B cell (primary cell): ENCODE data around the gene ARHGDIA. TPM values are rescaled to one million over a fixed set of nuclear protein-coding genes. Genes with fewer than 3 reads are reported as not detected.

Source experiments
- ATAC-seq: fragments of 200-7000 bp; cut with Tn5 transposase; one replicate; pipeline ENCODE4 v1.10.0; 2021; ENCODE audit warnings: low read depth, mild to moderate bottlenecking, moderate number of reproducible peaks, moderate library complexity
- CTCF ChIA-PET: fragments of 350-600 bp; sonication (Branson Sonifier 250); formaldehyde crosslinking; loops from one replicate; lab custom pipeline; 2021; ENCODE audit warnings: antibody characterized with exemption, inconsistent platforms; lab: Charles Lee
- POLR2A ChIA-PET: fragments of 350-600 bp; sonication (Branson Sonifier 250); formaldehyde crosslinking; loops from one replicate; lab custom pipeline; 2021; ENCODE audit warnings: antibody characterized with exemption; lab: Charles Lee
- DNase-seq: peaks from one replicate; pipeline ENCODE4 v3.0.0; 2013
- H2AFZ ChIP-seq: 2 replicates; pipeline ENCODE4 v1.6.1; 2012; ENCODE audit warnings: mild to moderate bottlenecking, low read depth, low read length; ENCODE audit not compliant: insufficient read depth, poor library complexity, severe bottlenecking
- H3K27ac ChIP-seq, 2 donors: 1 replicate in 1 of 2; 2 replicates in 1 of 2; pipeline ENCODE4 v1.5.1; 2012 to 2013; ENCODE audit warnings: low read length in 2 of 2, mild to moderate bottlenecking in 2 of 2, moderate library complexity in 1 of 2
- H3K27me3 ChIP-seq, 4 experiments: fragments of 200-600 bp in 1 of 4; sonication (generic) in 1 of 4; replicated peaks in 1 of 4; 1 replicate in 2 of 4; 2 replicates in 2 of 4; pipeline versions ENCODE4 v1.6.1 to v1.7.0; 2013 to 2016; ENCODE audit warnings: low read length in 3 of 4, mild to moderate bottlenecking in 2 of 4, mixed read lengths in 1 of 4, moderate library complexity in 1 of 4; ENCODE audit not compliant: insufficient read depth in 4 of 4, control insufficient read depth in 3 of 4; ENCODE audit errors: control extremely low read depth in 1 of 4
- H3K36me3 ChIP-seq, 2 experiments: replicated peaks in 1 of 2; 1 replicate in 1 of 2; 2 replicates in 1 of 2; pipeline versions ENCODE4 v1.6.1 to v1.7.1; 2013; ENCODE audit warnings: low read length in 1 of 2; ENCODE audit not compliant: insufficient read depth in 2 of 2, control insufficient read depth in 1 of 2; ENCODE audit errors: control extremely low read depth in 1 of 2, extremely low read depth in 1 of 2
- H3K4me1 ChIP-seq, 2 donors: fragments of 200-600 bp in 1 of 2; sonication (generic) in 1 of 2; 1 replicate in 1 of 2; 2 replicates in 1 of 2; pipeline versions ENCODE4 v1.5.1 to v1.6.1; 2013 to 2017; ENCODE audit warnings: low read length in 2 of 2; ENCODE audit not compliant: control insufficient read depth in 2 of 2, insufficient read depth in 2 of 2
- H3K4me2 ChIP-seq: replicated peaks from 2 replicates; pipeline ENCODE3; 2012; ENCODE audit warnings: mild to moderate bottlenecking, low read depth, low read length; ENCODE audit not compliant: poor library complexity, severe bottlenecking
- H3K4me3 ChIP-seq, 5 experiments: fragments of 200-600 bp in 1 of 5; sonication (generic) in 1 of 5; 1 replicate in 3 of 5; 2 replicates in 2 of 5; pipeline versions ENCODE4 v1.5.1 to v1.7.0; 2011 to 2016; ENCODE audit warnings: low read length in 4 of 5, mild to moderate bottlenecking in 4 of 5, low read depth in 2 of 5, control low read depth in 1 of 5, moderate library complexity in 1 of 5; ENCODE audit not compliant: insufficient read depth in 1 of 5; ENCODE audit errors: control extremely low read depth in 1 of 5, extremely low read depth in 1 of 5
- H3K79me2 ChIP-seq: fragments of 200-600 bp; sonication (generic); one replicate; pipeline ENCODE4 v1.6.0; 2016; ENCODE audit warnings: low read length; ENCODE audit not compliant: control insufficient read depth, insufficient read depth
- H3K9ac ChIP-seq: fragments of 200-600 bp; sonication (generic); 2 replicates; pipeline ENCODE4 v1.6.1; 2017; ENCODE audit warnings: mild to moderate bottlenecking, low read length, moderate library complexity
- H3K9me3 ChIP-seq, 3 donors: one replicate each; pipeline versions ENCODE4 v1.6.1 to v1.7.1; 2013; ENCODE audit warnings: low read length in 2 of 3; ENCODE audit not compliant: control insufficient read depth in 2 of 3, insufficient read depth in 1 of 3; ENCODE audit errors: control extremely low read depth in 1 of 3
- H4K20me1 ChIP-seq: 2 replicates; pipeline ENCODE4 v1.6.0; 2012; ENCODE audit warnings: mild to moderate bottlenecking, low read length; ENCODE audit not compliant: insufficient read depth, control insufficient read depth, poor library complexity, severe bottlenecking
- H3K27ac Mint-ChIP-seq: one replicate; pipeline ENCODE4 v1.8.0; 2021; ENCODE audit warnings: mixed read lengths
- H3K27me3 Mint-ChIP-seq: one replicate; pipeline ENCODE4 v1.8.0; 2021; ENCODE audit warnings: mixed read lengths
- H3K4me1 Mint-ChIP-seq: one replicate; pipeline ENCODE4 v1.8.0; 2021; ENCODE audit warnings: mixed read lengths
- H3K4me3 Mint-ChIP-seq: one replicate; pipeline ENCODE4 v1.8.0; 2021; ENCODE audit warnings: mixed read lengths
- H3K9me3 Mint-ChIP-seq: one replicate; pipeline ENCODE4 v1.8.0; 2022; ENCODE audit warnings: mixed read lengths; ENCODE audit not compliant: insufficient read depth
- EZH2 ChIP-seq: IDR thresholded peaks from 2 replicates; pipeline ENCODE4 v1.6.1; 2012; ENCODE audit warnings: borderline replicate concordance, low read depth, mild to moderate bottlenecking, moderate library complexity, low read length; ENCODE audit not compliant: insufficient read depth, poor library complexity, severe bottlenecking
- WGBS: methylation state at CpG from one replicate; pipeline ENCODE4 v1.1.5; 2013; ENCODE audit warnings: missing lambda C conversion rate; ENCODE audit not compliant: insufficient coverage; 5-methylcytosine and 5-hydroxymethylcytosine counted together
- intact Hi-C: fragments of 100-400 bp; cut with micrococcal nuclease; formaldehyde crosslinking; loops from one replicate; pipeline ENCODE4 v1.10.0; 2022
- polyA plus RNA-seq: library from polyadenylated mRNA; depleted of rRNA; stranded (reverse); fragments of >200 nt; gene quantifications from 2 replicates; pipeline ENCODE4 v1.2.3, GENCODE V29; 2012
- total RNA-seq, 2 donors: library from RNA; stranded (reverse); fragments of 120-200 nt in 1 of 2; gene quantifications; 1 replicate in 1 of 2; 2 replicates in 1 of 2; pipeline versions ENCODE4 v1.2.3 to v1.2.4, GENCODE V29; 2013 to 2022
- TF ChIP-seq, protein P1 (sequence below): fragments of 200-600 bp; IDR thresholded peaks from one replicate; pipeline ENCODE4 v1.8.0; 2022; ENCODE audit warnings: antibody characterized with exemption, mild to moderate bottlenecking

ARHGDIA gene
- total and polyA plus RNA-seq, 2 donors (not counting 1 experiment from before 2014, with no cell fraction given), result 262 to 510 TPM

DNA sequence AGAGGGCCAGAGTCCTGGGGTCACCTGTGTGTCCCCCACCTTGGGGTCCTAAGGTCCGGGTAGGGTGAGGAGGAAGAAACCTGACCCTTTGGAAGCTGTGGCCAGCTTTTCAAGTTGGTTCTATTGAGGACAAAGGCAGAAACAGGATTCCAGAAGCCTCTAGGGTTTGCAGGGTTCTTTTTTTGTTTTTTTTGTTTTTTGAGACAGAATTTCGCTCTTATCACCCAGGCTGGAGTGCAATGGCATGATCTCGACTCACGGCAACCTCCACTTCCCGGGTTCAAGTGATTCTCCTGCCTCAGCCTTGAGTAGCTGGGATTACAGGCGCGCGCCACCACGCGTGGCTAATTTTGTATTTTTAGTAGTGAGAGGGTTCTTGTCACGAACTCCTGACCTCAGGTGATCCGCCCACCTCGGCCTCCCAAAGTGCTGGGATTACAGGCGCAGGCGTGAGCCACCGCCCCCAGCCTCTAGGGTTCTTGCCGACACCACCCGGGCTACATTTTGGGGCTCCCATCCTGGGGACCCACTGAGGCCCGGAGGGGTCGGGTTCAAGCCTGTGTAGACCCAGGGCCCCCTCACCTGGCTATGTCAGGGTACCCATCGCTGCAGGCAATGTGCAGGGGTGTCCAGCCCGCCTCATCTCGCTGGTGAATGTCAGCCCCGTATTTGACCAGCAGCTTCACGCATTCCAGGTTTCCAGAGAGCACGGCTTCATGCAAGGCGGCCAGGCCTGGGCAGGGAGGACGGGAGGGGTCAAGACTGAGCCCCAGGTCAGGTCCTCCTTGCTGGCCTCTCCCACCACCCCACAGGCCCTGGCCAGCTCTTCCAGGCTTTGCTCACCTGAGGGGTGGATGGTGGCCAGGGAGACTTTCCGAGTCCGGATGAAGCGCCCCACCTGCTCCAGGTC lies 37.0 kb downstream of the ARHGDIA start:
- Mint-ChIP-seq H3K9me3 (no peaks in the 10 kb centered on the region), H3K4me3 (peak overlapping the region; percentile 85), H3K27me3 (no peaks in the 10 kb centered on the region), H3K27ac (peak overlapping the region; percentile 89), H3K4me1 (peaks cover 21% of the 10 kb centered on the region)
- ChIA-PET POLR2A (interaction anchor here (1.0 to 1.8 kb wide), 4 partner anchors 14 to 36 kb away, joined by 4 to 9 read pairs (median 6); partner anchors contain the start of gene P4HB), CTCF (interaction anchor here (1.6 kb wide), 1 partner anchor 36 kb away, joined by 4 read pairs; no protein-coding TSS in a partner anchor)
- Histone ChIP-seq H3K36me3 (peaks cover 0 to 3% of the 10 kb centered on the region in 2 experiments), H4K20me1 (peaks cover 31% of the 10 kb centered on the region), H3K9me3 (no peaks in the 10 kb centered on the region), H3K4me3 (peak overlapping the region; percentile 2 to 78 (median 75)), H3K4me1 (peaks cover 18 to 20% of the 10 kb centered on the region in 2 donors), H3K9ac (peak overlapping the region; percentile 91), H3K27ac (peak overlapping the region; percentile 85 to 98), H3K79me2 (peaks cover 20% of the 10 kb centered on the region), H3K4me2 (peak overlapping the region; percentile 96), H3K27me3 (no peaks in the 10 kb centered on the region), H2AFZ (peak overlapping the region; percentile 83)
- TF ChIP-seq EZH2, result no peak
- TF ChIP-seq, protein P1, sequence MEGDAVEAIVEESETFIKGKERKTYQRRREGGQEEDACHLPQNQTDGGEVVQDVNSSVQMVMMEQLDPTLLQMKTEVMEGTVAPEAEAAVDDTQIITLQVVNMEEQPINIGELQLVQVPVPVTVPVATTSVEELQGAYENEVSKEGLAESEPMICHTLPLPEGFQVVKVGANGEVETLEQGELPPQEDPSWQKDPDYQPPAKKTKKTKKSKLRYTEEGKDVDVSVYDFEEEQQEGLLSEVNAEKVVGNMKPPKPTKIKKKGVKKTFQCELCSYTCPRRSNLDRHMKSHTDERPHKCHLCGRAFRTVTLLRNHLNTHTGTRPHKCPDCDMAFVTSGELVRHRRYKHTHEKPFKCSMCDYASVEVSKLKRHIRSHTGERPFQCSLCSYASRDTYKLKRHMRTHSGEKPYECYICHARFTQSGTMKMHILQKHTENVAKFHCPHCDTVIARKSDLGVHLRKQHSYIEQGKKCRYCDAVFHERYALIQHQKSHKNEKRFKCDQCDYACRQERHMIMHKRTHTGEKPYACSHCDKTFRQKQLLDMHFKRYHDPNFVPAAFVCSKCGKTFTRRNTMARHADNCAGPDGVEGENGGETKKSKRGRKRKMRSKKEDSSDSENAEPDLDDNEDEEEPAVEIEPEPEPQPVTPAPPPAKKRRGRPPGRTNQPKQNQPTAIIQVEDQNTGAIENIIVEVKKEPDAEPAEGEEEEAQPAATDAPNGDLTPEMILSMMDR, result no peak
- intact Hi-C loops, result loop anchor here (1.0 to 5.0 kb wide), 5 partner anchors 26 to 131 kb away; partner anchors contain the start of genes ALYREF, ANAPC11, ARHGDIA and MAFG
- WGBS, result 92% methylated on average over 30 of the region's 31 CpGs
- ATAC-seq, result no peak
- DNase-seq, result no peak
